GM19372 (cell line): ENCODE measurements around the gene PIK3C2B.

ENCODE experiments used
- ATAC-seq: cut with Tn5 transposase; IDR thresholded peaks from one replicate; pipeline ENCODE4 v1.9.1; 2021; ENCODE audit warnings: mild to moderate bottlenecking, low read depth, moderate library complexity; ENCODE audit not compliant: unreplicated experiment

The PIK3C2B gene

DNA sequence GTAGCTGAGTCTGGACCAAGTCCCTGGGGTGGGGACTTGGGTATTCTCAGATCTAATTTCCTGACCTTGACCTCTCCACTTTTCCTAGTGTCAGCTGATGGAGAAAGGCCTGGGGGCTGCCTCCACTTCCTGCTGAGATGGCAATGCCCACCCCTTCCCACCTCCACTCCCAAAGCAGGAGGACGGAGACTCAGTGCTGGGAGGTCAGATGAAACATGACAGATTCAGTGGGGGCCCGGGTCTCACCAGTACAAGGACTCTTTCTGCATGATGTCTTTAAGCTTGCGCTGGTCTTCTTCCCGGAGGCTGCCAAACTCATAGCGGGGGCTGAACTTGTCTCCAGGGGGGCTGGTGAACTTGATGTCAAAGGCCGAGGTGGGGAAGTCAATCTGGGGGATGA is 47.4 kb downstream of the PIK3C2B start:
- ATAC-seq, result no peak

DNA sequence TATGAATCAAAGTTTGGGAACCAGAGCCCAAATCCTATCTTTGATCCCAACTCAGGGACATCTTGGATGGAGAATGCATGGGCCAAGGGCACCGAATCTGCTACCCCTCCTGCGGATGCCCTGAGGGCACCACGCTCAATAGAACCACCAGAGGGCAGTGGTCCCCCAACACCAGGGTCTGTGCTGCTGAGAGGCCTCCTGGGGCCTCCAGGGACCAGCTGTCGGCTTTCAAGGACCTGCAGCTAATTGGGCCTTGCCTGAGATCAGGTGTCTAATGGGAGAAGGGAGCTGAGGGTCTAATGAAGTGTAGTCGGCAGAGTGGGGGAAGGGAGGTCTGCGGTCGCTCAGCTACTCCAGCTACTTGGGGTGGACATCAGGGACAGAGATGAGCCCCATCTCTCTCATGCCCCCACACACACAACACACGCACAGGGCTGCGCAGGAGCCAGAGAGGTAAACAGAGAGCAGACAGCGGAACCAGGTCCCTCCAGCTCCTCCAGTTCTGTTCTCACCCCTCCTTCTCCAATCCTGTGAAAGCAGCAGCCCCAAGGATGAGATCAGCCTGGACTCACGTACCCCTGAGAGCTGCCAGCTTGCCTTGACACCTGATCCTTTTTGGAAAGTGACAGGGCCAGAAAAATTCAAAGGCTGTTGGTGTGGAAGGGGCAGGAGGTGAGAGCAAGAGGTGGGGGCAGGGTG is 48.0 kb downstream of the PIK3C2B start:
- peak; percentile 67 for ATAC-seq

DNA sequence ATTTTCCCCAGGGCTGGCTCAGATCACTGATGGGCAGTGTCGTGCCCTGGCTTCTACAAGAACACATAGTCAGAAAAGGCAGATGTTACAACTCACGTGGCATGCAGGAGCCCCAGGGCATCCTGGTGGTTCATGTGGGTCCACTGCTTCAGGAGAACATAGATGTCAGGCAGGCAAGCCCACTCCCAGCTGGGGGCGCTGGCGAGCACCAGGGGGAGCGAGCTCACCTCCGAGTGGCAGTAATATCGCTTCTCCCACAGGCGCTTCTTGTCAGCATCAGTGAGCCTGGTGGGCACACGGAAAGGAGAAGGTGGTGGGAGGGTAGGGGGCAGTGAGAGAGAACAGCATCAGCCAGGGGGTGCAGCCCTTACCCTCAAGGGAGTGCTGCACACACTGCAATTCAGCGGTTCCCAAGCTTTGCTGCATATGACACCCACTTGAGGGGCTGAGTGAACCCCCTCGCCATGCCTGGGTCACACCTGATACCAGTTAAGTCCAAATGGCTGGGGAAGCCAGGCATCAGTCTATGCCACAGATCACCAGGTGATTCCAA is 48.7 kb downstream of the PIK3C2B start:
- no peak for ATAC-seq
